ENCODE measurements around the gene PEAK1. TPM values are rescaled to one million over a fixed set of nuclear protein-coding genes. Genes with fewer than 3 reads are reported as not detected.
A peak's percentile ranks its signal among the peaks of the same experiment; 100 is the strongest.

Gene PEAK1
- total RNA-seq, 2 experiments from 2014 or later, result 33.2 to 33.5 TPM

GRCh38 chr15:77097921-77098320, 322.0 kb downstream of the PEAK1 start:
- H3K36me3 Mint-ChIP-seq, result no peaks in the 10 kb centered on the region
- no peak overlapping the region for H3K27ac Mint-ChIP-seq
- no peaks in the 10 kb centered on the region for H3K4me1 Mint-ChIP-seq
- H3K9me3 Mint-ChIP-seq, result no peaks in the 10 kb centered on the region
- H3K27me3 Mint-ChIP-seq, result no peaks in the 10 kb centered on the region
- DNase-seq, result no peak
- H3K4me3 Mint-ChIP-seq, result no peak overlapping the region

DNA sequence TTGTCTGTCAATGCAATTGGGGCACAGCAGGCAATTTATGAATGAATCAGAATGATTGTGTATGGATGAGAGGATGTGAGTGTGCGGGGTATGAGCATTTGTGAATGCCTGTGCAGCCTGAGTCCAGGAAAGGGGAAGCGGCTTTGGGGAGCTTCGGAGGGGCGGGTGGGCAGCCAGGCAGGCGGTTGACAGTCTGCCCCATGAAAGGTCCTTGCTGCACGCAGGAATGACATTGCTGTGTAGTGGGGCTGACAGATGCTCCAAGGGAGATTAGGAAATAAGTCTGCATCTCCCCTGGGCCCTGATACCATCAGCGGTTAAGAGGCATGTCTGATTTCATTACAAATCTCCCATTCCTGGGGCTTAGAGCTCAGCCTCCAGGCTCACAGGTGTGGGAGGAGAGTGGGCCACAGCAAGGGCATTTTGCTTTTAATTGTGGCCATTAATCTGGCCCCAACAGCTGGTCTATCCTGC, 322.6 kb downstream of the PEAK1 start:
- DNase-seq, result no peak
- Mint-ChIP-seq H3K27ac (no peak overlapping the region), H3K9me3 (no peaks in the 10 kb centered on the region), H3K4me1 (no peaks in the 10 kb centered on the region), H3K4me3 (no peak overlapping the region), H3K36me3 (no peaks in the 10 kb centered on the region), H3K27me3 (no peaks in the 10 kb centered on the region)

GRCh38 chr15:77096541-77096940, 323.4 kb downstream of the PEAK1 start:
- no peaks in the 10 kb centered on the region for H3K9me3 Mint-ChIP-seq
- H3K4me1 Mint-ChIP-seq, result no peaks in the 10 kb centered on the region
- H3K27me3 Mint-ChIP-seq, result no peaks in the 10 kb centered on the region
- H3K36me3 Mint-ChIP-seq, result no peaks in the 10 kb centered on the region
- H3K4me3 Mint-ChIP-seq, result no peak overlapping the region
- no peak for DNase-seq
- H3K27ac Mint-ChIP-seq, result no peak overlapping the region

DNA sequence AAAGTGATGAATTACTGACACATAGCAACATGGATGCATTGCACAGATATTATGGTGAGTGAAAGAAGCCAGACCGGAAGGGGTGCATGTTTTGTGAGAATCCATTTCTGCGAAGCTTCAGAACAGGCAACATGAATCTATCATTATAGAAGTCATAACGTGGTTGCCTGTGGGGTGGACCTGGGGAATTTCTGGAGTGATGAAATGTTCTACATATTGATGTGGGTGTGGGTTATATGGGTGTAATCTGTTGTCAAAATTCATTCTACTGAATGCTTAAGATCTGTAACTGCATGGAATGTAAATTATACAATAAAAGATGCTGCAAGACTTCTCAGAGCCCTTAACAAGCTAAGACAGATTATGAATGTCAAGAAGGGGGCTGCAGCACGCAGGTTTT, 323.8 kb downstream of the PEAK1 start:
- Mint-ChIP-seq H3K9me3 (no peaks in the 10 kb centered on the region), H3K36me3 (no peaks in the 10 kb centered on the region), H3K27ac (no peak overlapping the region), H3K4me3 (no peak overlapping the region), H3K4me1 (no peaks in the 10 kb centered on the region), H3K27me3 (no peaks in the 10 kb centered on the region)
- no peak for DNase-seq

DNA sequence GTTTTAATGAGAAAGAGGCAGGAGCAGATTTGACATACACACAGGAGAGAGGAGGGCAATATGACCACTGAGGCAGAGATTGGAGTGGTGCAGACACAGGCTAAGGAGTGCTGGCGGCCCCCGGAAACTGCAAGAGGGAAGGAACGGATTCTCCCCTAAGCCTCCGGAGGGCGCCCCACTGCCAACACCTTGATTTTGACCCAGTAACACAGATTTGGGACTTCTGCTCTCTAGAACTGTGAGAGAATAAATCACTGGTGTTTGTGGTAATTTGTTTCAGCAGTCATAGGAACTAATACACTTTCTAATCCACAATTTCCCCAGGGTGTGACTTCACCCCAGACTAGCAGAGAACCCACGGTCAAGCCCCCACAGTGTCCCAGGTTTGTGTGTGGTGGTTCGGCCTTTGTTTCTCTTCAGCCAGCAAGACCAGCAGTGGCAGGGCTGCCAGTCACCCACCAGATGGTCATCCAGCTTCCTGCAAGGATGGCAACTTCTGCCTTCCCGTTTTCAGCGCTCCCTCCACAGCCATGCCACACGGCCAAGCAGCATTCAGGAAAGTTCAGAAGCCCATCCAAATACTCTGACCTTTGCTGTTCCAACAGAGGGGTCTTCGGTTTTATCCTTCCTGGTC, 325.4 kb downstream of the PEAK1 start:
- no peak overlapping the region for H3K27ac Mint-ChIP-seq
- no peak for DNase-seq
- H3K4me1 Mint-ChIP-seq, result no peaks in the 10 kb centered on the region
- no peaks in the 10 kb centered on the region for H3K27me3 Mint-ChIP-seq
- no peaks in the 10 kb centered on the region for H3K9me3 Mint-ChIP-seq
- H3K36me3 Mint-ChIP-seq, result no peaks in the 10 kb centered on the region
- no peak overlapping the region for H3K4me3 Mint-ChIP-seq

- no peak overlapping the region for H3K4me3 Mint-ChIP-seq
Observed at GRCh38 chr15:77093436-77093835, 326.5 kb downstream of the PEAK1 start.

DNA sequence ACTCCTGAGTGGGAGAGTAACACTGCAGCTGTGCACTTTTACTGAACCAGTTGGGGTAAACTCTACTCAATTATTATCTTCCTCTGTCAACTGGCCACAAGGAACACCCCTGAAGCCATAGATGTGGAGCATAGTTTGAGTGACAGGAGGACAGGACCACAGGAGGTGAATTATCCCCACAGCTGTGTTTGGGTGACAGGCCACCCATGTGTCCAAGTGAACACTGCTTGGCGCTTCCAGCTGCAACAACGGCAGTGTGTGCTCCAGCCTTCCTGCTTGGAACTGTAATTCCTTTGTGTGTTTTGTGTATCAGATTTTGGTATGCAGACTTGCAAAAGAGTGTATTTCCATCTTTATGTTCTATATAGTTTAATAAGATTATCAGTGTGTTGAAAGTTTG, 328.8 kb downstream of the PEAK1 start:
- no peaks in the 10 kb centered on the region for H3K4me1 Mint-ChIP-seq
- H3K4me3 Mint-ChIP-seq, result no peak overlapping the region
- no peaks in the 10 kb centered on the region for H3K27me3 Mint-ChIP-seq
- no peak overlapping the region for H3K27ac Mint-ChIP-seq
- H3K36me3 Mint-ChIP-seq, result no peaks in the 10 kb centered on the region
- no peaks in the 10 kb centered on the region for H3K9me3 Mint-ChIP-seq
- no peak for DNase-seq

More at GRCh38 chr15:77093436-77093835, 326.5 kb downstream of the PEAK1 start:
- no peak for DNase-seq
- Mint-ChIP-seq H3K36me3 (no peaks in the 10 kb centered on the region), H3K4me1 (no peaks in the 10 kb centered on the region), H3K27ac (no peak overlapping the region), H3K27me3 (no peaks in the 10 kb centered on the region), H3K9me3 (no peaks in the 10 kb centered on the region)

DNA sequence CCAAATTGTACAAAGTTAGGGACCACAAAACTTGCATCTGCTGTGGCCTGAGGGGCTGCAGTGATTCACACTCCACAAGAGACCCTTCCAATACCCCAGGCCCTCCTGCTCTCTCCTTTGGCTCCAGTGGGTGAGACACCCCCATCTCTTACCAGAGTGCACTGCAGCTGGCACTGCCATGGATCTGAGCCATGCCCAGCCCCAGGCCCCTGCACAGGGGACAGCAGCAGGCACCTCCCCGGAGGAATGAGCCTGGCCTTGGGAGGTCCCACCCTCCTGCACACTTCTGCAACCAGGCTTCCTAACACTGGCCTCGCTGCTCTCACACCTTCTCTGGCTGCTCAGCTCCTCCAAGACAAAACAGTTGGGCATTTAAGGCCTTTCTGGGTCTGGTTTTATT, 332.7 kb downstream of the PEAK1 start:
- Mint-ChIP-seq H3K4me3 (no peak overlapping the region), H3K27me3 (no peaks in the 10 kb centered on the region), H3K4me1 (peaks cover 20% of the 10 kb centered on the region), H3K27ac (no peak overlapping the region), H3K9me3 (no peaks in the 10 kb centered on the region), H3K36me3 (no peaks in the 10 kb centered on the region)
- DNase-seq, result no peak

DNA sequence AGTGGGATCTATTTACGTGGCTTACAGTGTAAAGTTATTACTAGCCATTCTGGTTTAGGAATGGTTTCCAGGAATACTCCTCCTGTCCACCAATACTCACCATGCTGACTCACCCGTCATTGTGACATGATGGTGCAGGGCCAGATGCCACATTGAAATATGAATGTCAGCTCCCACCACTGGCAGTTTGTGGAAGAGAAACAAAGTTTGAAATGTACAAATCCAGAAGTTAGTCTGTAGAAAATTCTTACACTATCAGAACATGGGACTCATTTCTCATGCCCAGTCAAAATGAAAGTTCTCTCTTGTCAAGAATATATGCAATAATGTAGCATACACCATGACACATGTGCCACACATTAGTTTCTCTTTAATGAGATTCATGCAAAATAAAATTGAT, 334.6 kb downstream of the PEAK1 start:
- no peak overlapping the region for H3K4me3 Mint-ChIP-seq
- peaks cover 3% of the 10 kb centered on the region for H3K27me3 Mint-ChIP-seq
- no peaks in the 10 kb centered on the region for H3K36me3 Mint-ChIP-seq
- H3K4me1 Mint-ChIP-seq, result peaks cover 20% of the 10 kb centered on the region
- H3K27ac Mint-ChIP-seq, result no peak overlapping the region
- no peak for DNase-seq
- H3K9me3 Mint-ChIP-seq, result no peaks in the 10 kb centered on the region

- Mint-ChIP-seq H3K27ac (no peak overlapping the region), H3K4me3 (no peak overlapping the region), H3K9me3 (no peaks in the 10 kb centered on the region)
Observed at GRCh38 chr15:77084436-77084835, 335.5 kb downstream of the PEAK1 start.

DNA sequence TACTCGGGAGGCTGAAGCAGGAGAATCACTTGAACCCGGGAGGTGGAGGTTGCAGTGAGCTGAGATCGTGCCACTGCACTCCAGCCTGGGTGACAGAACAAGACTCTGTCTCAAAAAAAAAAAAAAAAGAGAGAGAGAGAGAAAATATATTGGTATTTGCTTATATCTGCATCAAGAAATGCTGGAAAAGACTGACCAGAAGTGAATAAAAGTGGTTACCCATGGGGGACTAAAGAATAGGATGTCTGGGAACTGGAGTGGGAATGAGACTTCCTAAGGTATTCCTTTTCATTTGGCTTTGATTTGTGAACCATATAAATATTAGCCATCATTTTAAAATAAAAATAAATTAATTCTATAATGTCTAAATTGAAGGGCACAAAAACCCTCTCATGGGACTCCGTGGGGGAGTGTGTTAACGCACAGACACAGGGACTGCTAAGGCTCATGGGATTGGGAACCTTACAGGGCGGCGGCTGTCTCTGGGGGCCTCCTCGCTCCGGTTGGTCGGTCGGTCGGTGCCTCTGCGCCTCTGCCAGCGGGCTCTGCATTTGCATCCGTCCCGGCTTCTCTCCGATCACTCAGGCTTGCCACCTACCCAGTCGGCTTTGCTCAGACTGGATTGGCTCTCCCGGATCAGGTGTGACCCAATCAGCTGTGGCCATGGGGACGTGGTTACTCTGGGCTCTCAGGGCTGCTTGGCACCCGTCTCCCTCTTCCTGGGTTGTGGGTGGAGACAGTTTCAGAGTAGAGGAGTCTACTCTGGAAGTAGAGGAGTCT, 336.3 kb downstream of the PEAK1 start:
- DNase-seq, result peak; percentile 64
- Mint-ChIP-seq H3K9me3 (no peaks in the 10 kb centered on the region), H3K4me1 (peaks cover 20% of the 10 kb centered on the region), H3K27me3 (peaks cover 3% of the 10 kb centered on the region), H3K4me3 (peak overlapping the region; percentile 61), H3K27ac (peak overlapping the region; percentile 23), H3K36me3 (no peaks in the 10 kb centered on the region)

More at GRCh38 chr15:77084436-77084835, 335.5 kb downstream of the PEAK1 start:
- Mint-ChIP-seq H3K4me1 (peaks cover 20% of the 10 kb centered on the region), H3K36me3 (no peaks in the 10 kb centered on the region), H3K27me3 (peaks cover 3% of the 10 kb centered on the region)
- no peak for DNase-seq

- H3K4me1 Mint-ChIP-seq, result peaks cover 20% of the 10 kb centered on the region
- no peak for DNase-seq
- H3K27ac Mint-ChIP-seq, result no peak overlapping the region
- no peaks in the 10 kb centered on the region for H3K9me3 Mint-ChIP-seq
- H3K27me3 Mint-ChIP-seq, result peaks cover 3% of the 10 kb centered on the region
- H3K4me3 Mint-ChIP-seq, result no peak overlapping the region
- H3K36me3 Mint-ChIP-seq, result no peaks in the 10 kb centered on the region
Observed at GRCh38 chr15:77081971-77082370, 337.9 kb downstream of the PEAK1 start.

DNA sequence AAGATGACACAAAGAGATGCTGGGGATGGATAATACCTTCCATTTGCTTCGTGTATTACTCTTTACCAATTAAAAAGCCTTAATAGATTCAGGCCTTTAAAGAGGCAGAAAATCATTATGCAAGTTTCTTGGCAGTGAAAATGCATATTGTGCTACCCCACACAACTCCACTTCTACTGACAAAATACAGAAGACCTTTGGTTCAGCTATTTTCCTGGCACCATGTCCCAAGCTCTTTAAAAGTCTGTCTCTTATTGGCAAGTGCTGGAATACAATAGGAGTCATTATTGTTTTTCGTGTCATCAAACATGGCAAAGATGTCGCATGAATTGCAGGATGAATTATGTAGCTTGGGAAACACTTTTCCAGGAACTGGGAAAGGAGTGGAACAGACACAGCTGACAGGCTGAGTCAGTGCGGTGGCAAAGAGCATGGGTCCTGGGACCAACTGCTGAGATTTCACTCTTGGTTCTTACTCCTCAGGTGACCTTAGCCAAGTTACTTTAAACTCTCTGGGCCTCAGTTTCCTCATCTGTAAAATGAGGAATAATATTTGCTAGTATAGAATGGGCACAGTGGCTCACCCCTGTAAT, 343.5 kb downstream of the PEAK1 start:
- no peak overlapping the region for H3K4me3 Mint-ChIP-seq
- H3K27ac Mint-ChIP-seq, result no peak overlapping the region
- H3K36me3 Mint-ChIP-seq, result no peaks in the 10 kb centered on the region
- DNase-seq, result no peak
- H3K9me3 Mint-ChIP-seq, result no peaks in the 10 kb centered on the region
- peaks cover 2% of the 10 kb centered on the region for H3K4me1 Mint-ChIP-seq
- peaks cover 2% of the 10 kb centered on the region for H3K27me3 Mint-ChIP-seq

GRCh38 chr15:77075528-77075927, 344.4 kb downstream of the PEAK1 start:
- peaks cover 6% of the 10 kb centered on the region for H3K4me1 Mint-ChIP-seq
- H3K9me3 Mint-ChIP-seq, result no peaks in the 10 kb centered on the region
- no peak overlapping the region for H3K4me3 Mint-ChIP-seq
- no peak overlapping the region for H3K27ac Mint-ChIP-seq
- no peaks in the 10 kb centered on the region for H3K27me3 Mint-ChIP-seq
- DNase-seq, result no peak
- H3K36me3 Mint-ChIP-seq, result no peaks in the 10 kb centered on the region

- Mint-ChIP-seq H3K9me3 (no peaks in the 10 kb centered on the region), H3K27ac (no peak overlapping the region), H3K27me3 (no peaks in the 10 kb centered on the region), H3K4me3 (no peak overlapping the region), H3K36me3 (peaks cover 5% of the 10 kb centered on the region), H3K4me1 (peaks cover 12% of the 10 kb centered on the region)
- no peak for DNase-seq
Observed at GRCh38 chr15:77074350-77074749, 345.6 kb downstream of the PEAK1 start.

Data from activated naive CD8-positive, alpha-beta T cell treated with anti-CD3 and anti-CD28 coated beads for 36 hours (primary cell).